Upper lobe of left lung (tissue), 6 donors: ENCODE measurements around the gene STRBP. TPM values are rescaled to one million over a fixed set of nuclear protein-coding genes. Genes with fewer than 3 reads are reported as not detected.

Experiments
- ATAC-seq, 2 donors: fragments of 200-7000 bp; cut with Tn5 transposase; one replicate each; pipeline ENCODE4 v1.9.1; 2022; ENCODE audit warnings: mild to moderate bottlenecking in 2 of 2, moderate library complexity in 2 of 2; ENCODE audit not compliant: low FRiP score in 2 of 2
- DNase-seq, 2 donors: peaks; one replicate each; pipeline ENCODE4 v3.0.0-alpha.2; 2019 to 2020
- H3K27ac ChIP-seq, 4 donors: fragments of 200-600 bp; sonication (generic); one replicate each; pipeline ENCODE4 v1.5.1; 2016 to 2019
- H3K27me3 ChIP-seq, 4 donors: fragments of 200-600 bp; sonication (generic); one replicate each; pipeline ENCODE4 v1.5.1; 2017 to 2019
- H3K36me3 ChIP-seq, 4 donors: fragments of 200-600 bp; sonication (generic); one replicate each; pipeline ENCODE4 v1.5.1; 2016 to 2019
- H3K4me1 ChIP-seq, 4 donors: fragments of 200-600 bp; sonication (generic); one replicate each; pipeline ENCODE4 v1.5.1; 2018 to 2019
- H3K4me3 ChIP-seq, 4 donors: fragments of 200-600 bp; sonication (generic); one replicate each; pipeline ENCODE4 v1.5.1; 2017 to 2019; ENCODE audit warnings: mild to moderate bottlenecking in 2 of 4, moderate library complexity in 1 of 4
- H3K9me3 ChIP-seq, 4 donors: fragments of 200-600 bp; sonication (generic); one replicate each; pipeline ENCODE4 v1.5.1; 2018 to 2019
- CTCF ChIP-seq, 6 experiments: fragments of 450-650 bp in 4 of 6; fragments of 200-600 bp in 2 of 6; sonication (generic) in 2 of 6; IDR thresholded peaks; one replicate each; pipeline ENCODE4 v1.5.1; 2016 to 2019; ENCODE audit warnings: antibody characterized with exemption in 6 of 6
- EP300 ChIP-seq, 4 donors: sonication (generic); formaldehyde crosslinking; IDR thresholded peaks; one replicate each; pipeline ENCODE4 v1.5.1; 2017; ENCODE audit warnings: antibody characterized with exemption in 4 of 4, control low read depth in 2 of 4
- POLR2A ChIP-seq, 4 donors: fragments of 450-650 bp; IDR thresholded peaks; one replicate each; pipeline ENCODE4 v1.5.1; 2016 to 2017; ENCODE audit warnings: antibody characterized with exemption in 4 of 4, mild to moderate bottlenecking in 2 of 4
- POLR2AphosphoS5 ChIP-seq, 2 donors: sonication (generic); formaldehyde crosslinking; IDR thresholded peaks; one replicate each; pipeline ENCODE4 v1.5.1; 2017; ENCODE audit warnings: antibody characterized with exemption in 2 of 2
- whole genome bisulfite sequencing, 2 donors: methylation state at CpG; one replicate each; pipeline ENCODE4 v1.1.5; 2017 to 2018; 5-methylcytosine and 5-hydroxymethylcytosine counted together
- total RNA-seq, 6 donors: library from RNA; depleted of rRNA in 4 of 6; stranded (reverse); fragments of >200 nt in 4 of 6; gene quantifications; one replicate each; pipeline versions ENCODE4 v1.1.0 to v1.2.1, GENCODE V29; 2016 to 2021
- donor health status: DM: no; HTN: no; CAD: no; lungs with moderate emphysema.
- donor health status: DM: no; HTN: yes; CAD: no; lungs with severe emphysema.

Gene STRBP
- total RNA-seq, 6 donors from 2014 or later, result 10.2 to 61.8 (median 17.8) TPM

- Histone ChIP-seq H3K4me3 (no peak overlapping the region), H3K4me1 (peaks cover 0 to 7% (median 0%) of the 10 kb centered on the region in 4 donors), H3K36me3 (no peaks in the 10 kb centered on the region), H3K9me3 (no peaks in the 10 kb centered on the region), H3K27ac (no peak overlapping the region), H3K27me3 (no peaks in the 10 kb centered on the region)
- DNase-seq (no peak), ATAC-seq (no peak)
- WGBS, 2 donors, result 80 to 95% methylated on average over 1 of the region's 1 CpG
- TF ChIP-seq POLR2A (IDR thresholded peaks at IDR 0.05), result no peak
- TF ChIP-seq POLR2AphosphoS5 (IDR thresholded peaks at IDR 0.05), result no peak
- TF ChIP-seq CTCF (IDR thresholded peaks at IDR 0.05), result no peak
- TF ChIP-seq EP300 (IDR thresholded peaks at IDR 0.05), result no peak
These were observed 17.9 kb upstream of the STRBP start for GRCh38 chr9:123286324-123286723.

DNA sequence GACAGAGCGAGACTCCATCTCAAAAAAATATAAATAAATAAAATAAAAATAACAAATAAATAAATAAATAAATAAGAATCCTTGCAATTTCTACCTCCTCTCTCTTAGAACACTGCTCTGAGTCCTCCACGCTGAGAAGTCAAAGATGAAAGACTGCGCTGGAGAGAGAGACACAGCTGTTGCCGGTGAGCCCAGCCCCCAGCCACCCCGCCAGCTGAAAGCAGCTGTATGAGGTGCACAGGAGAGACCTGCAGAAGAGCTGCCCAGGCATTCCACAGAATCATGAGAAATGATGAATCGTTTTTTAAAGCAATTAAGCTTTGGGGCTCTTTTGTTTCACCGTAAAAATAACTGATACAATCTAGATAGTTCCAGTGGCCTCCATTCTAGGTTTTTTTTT lies 16.3 kb upstream of the STRBP start:
- no peak overlapping the region for H3K27ac ChIP-seq
- H3K4me1 ChIP-seq, result peaks cover 0 to 7% (median 0%) of the 10 kb centered on the region in 4 donors
- no peaks in the 10 kb centered on the region for H3K9me3 ChIP-seq
- TF ChIP-seq EP300 (IDR thresholded peaks at IDR 0.05), result no peak
- no peak for TF ChIP-seq POLR2AphosphoS5 (IDR thresholded peaks at IDR 0.05)
- no peaks in the 10 kb centered on the region for H3K27me3 ChIP-seq
- WGBS, 2 donors, result 76 to 79% methylated on average over 7 of the region's 7 CpGs
- ATAC-seq, result no peak
- DNase-seq, result no peak
- H3K36me3 ChIP-seq, result no peaks in the 10 kb centered on the region
- no peak overlapping the region for H3K4me3 ChIP-seq

- H3K4me1 ChIP-seq, result peaks cover 0 to 7% (median 0%) of the 10 kb centered on the region in 4 donors
- H3K9me3 ChIP-seq, result no peaks in the 10 kb centered on the region
- no peaks in the 10 kb centered on the region for H3K36me3 ChIP-seq
- no peaks in the 10 kb centered on the region for H3K27me3 ChIP-seq
- ATAC-seq (no peak), DNase-seq (no peak)
- H3K4me3 ChIP-seq, result no peak overlapping the region
- WGBS, 2 donors, result 93 to 95% methylated on average over 3 of the region's 3 CpGs
- no peak for TF ChIP-seq EP300 (IDR thresholded peaks at IDR 0.05)
- TF ChIP-seq CTCF (IDR thresholded peaks at IDR 0.05), result no peak
- TF ChIP-seq POLR2A (IDR thresholded peaks at IDR 0.05), result no peak
- no peak for TF ChIP-seq POLR2AphosphoS5 (IDR thresholded peaks at IDR 0.05)
- no peak overlapping the region for H3K27ac ChIP-seq
These were observed 15.1 kb upstream of the STRBP start for GRCh38 chr9:123283455-123283854.

DNA sequence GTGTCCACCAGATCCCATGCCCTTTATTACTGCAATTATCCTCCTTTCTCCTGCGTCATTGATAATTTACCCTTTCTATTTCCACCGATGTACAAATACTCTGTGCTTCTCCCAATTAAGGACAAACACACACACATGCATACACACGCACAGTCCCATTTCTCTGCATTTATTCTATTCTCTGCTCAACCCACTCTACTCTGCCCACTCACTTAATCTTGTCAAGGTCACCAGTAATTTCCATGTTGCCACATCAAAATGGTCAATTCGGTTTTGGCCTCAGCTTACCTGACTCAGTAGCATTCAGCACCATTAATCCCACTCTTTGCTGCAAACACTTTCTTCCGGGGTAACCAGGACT lies 14.6 kb upstream of the STRBP start:
- 88 to 91% methylated on average over 5 of the region's 5 CpGs for WGBS, 2 donors
- H3K4me1 ChIP-seq, result peaks cover 0 to 7% (median 0%) of the 10 kb centered on the region in 4 donors
- no peak overlapping the region for H3K27ac ChIP-seq
- no peaks in the 10 kb centered on the region for H3K36me3 ChIP-seq
- no peak overlapping the region for H3K4me3 ChIP-seq
- H3K9me3 ChIP-seq, result no peaks in the 10 kb centered on the region
- DNase-seq, result no peak
- ATAC-seq, result no peak
- H3K27me3 ChIP-seq, result no peaks in the 10 kb centered on the region
- TF ChIP-seq CTCF (IDR thresholded peaks at IDR 0.05) (no peak), POLR2A (IDR thresholded peaks at IDR 0.05) (no peak), EP300 (IDR thresholded peaks at IDR 0.05) (no peak), POLR2AphosphoS5 (IDR thresholded peaks at IDR 0.05) (no peak)

DNA sequence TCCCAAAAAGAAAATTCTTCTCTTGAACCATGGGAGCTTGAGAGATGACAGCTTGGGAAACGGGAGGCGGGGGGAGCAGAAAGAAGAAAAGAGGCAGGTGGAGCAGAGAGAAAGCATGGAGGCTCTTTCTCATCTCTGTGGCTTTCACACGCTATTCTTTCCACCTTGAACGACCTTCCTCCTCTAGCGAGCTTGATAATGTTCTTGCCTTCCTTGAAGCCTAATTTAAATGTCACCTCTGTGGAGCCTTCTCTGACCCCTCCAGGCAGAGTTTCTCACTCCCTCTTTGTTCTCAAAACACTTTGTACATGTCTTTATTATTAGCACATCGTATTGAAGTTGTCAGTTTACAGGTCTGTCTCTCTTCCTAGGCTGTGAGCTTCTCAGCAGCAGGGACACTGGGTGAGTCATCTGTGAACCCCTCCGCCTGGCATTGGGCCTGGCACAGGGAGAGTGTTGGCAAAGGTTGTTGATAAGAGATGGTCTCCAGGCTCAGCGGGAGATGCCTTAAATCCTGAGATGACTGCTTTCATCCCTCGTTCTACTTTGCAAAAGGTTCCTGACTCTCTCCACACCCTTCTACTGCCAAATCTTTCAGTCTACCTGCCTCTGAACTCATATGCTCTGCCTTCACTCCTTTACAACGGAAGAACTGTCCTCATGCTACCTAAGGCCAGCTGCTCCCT lies 14.1 kb upstream of the STRBP start:
- DNase-seq (peak in 1 of 2 donors; percentile 32), ATAC-seq (no peak)
- no peaks in the 10 kb centered on the region for H3K36me3 ChIP-seq
- H3K4me1 ChIP-seq, result peaks cover 0 to 7% (median 0%) of the 10 kb centered on the region in 4 donors
- 60% methylated on average over 10 of the region's 10 CpGs for WGBS, 2 donors
- no peak for TF ChIP-seq POLR2A (IDR thresholded peaks at IDR 0.05)
- TF ChIP-seq CTCF (IDR thresholded peaks at IDR 0.05), result no peak
- TF ChIP-seq POLR2AphosphoS5 (IDR thresholded peaks at IDR 0.05), result no peak
- no peak for TF ChIP-seq EP300 (IDR thresholded peaks at IDR 0.05)
- H3K27me3 ChIP-seq, result no peaks in the 10 kb centered on the region
- H3K4me3 ChIP-seq, result no peak overlapping the region
- no peaks in the 10 kb centered on the region for H3K9me3 ChIP-seq
- no peak overlapping the region for H3K27ac ChIP-seq
